Spleen (tissue), 11 donors: Measurements from ENCODE around the gene TMEM218. TPM values are rescaled to one million over a fixed set of nuclear protein-coding genes. Genes with fewer than 3 reads are reported as not detected.
"Not testable (repeated sequence)": the region's sequence is repeated elsewhere in the genome, so short reads cannot be mapped to it uniquely, and the experiment has no call there.

Experiments
- DNase-seq: peaks from one replicate; pipeline ENCODE4 v3.0.0-alpha.2; 2020
- H3K27ac ChIP-seq, 8 donors: fragments of 200-600 bp; sonication (generic) in 7 of 8; 1 replicate in 4 of 8; 2 replicates in 4 of 8; pipeline versions ENCODE4 v1.5.0 to v1.8.0; 2016 to 2021; ENCODE audit warnings: inconsistent platforms in 4 of 8, mild to moderate bottlenecking in 4 of 8, moderate library complexity in 1 of 8
- H3K27me3 ChIP-seq, 7 donors: fragments of 200-600 bp; sonication (generic) in 6 of 7; replicated peaks in 1 of 7; 1 replicate in 4 of 7; 2 replicates in 3 of 7; pipeline versions ENCODE4 v1.5.0 to v1.8.0; 2016 to 2021; ENCODE audit warnings: inconsistent platforms in 3 of 7, mild to moderate bottlenecking in 1 of 7
- H3K36me3 ChIP-seq, 6 donors: fragments of 200-600 bp; sonication (generic) in 5 of 6; 1 replicate in 4 of 6; 2 replicates in 2 of 6; pipeline versions ENCODE4 v1.5.0 to v1.8.0; 2016 to 2021; ENCODE audit warnings: inconsistent platforms in 2 of 6
- H3K4me1 ChIP-seq, 6 donors: fragments of 200-600 bp; sonication (generic) in 5 of 6; 1 replicate in 3 of 6; 2 replicates in 3 of 6; pipeline versions ENCODE4 v1.5.0 to v1.8.0; 2016 to 2021; ENCODE audit warnings: inconsistent platforms in 3 of 6
- H3K4me3 ChIP-seq, 8 donors: fragments of 200-600 bp; sonication (generic) in 7 of 8; 1 replicate in 4 of 8; 2 replicates in 4 of 8; pipeline versions ENCODE4 v1.5.0 to v1.8.0; 2016 to 2021; ENCODE audit warnings: inconsistent platforms in 4 of 8, mild to moderate bottlenecking in 4 of 8, moderate library complexity in 2 of 8
- H3K9me3 ChIP-seq, 8 donors: fragments of 200-600 bp; sonication (generic) in 7 of 8; 1 replicate in 4 of 8; 2 replicates in 4 of 8; pipeline versions ENCODE4 v1.5.0 to v1.8.0; 2016 to 2021; ENCODE audit warnings: inconsistent platforms in 4 of 8
- CTCF ChIP-seq, 11 experiments: fragments of 200-600 bp in 7 of 11; fragments of 450-650 bp in 4 of 11; sonication (generic) in 4 of 11; IDR thresholded peaks in 8 of 11; conservative IDR thresholded peaks in 3 of 11; 1 replicate in 7 of 11; 2 replicates in 4 of 11; pipeline versions ENCODE4 v1.4.0 to v1.8.0; 2016 to 2021; ENCODE audit warnings: antibody characterized with exemption in 11 of 11, inconsistent platforms in 4 of 11, mild to moderate bottlenecking in 1 of 11
- POLR2A ChIP-seq, 3 donors: fragments of 450-650 bp; IDR thresholded peaks; one replicate each; pipeline ENCODE4 v1.5.1; 2017; ENCODE audit warnings: antibody characterized with exemption in 3 of 3, mild to moderate bottlenecking in 1 of 3
- POLR2AphosphoS5 ChIP-seq, 3 donors: sonication (generic); formaldehyde crosslinking; IDR thresholded peaks; one replicate each; pipeline ENCODE4 v1.5.1; 2017; ENCODE audit warnings: antibody characterized with exemption in 3 of 3
- WGBS, 5 donors: extraction: QIAGEN DNeasy Blood & Tissue Kit in 3 of 5; methylation state at CpG; one replicate each; pipeline versions ENCODE4 v1.1.5 to v1.1.7; 2013 to 2018; 5-methylcytosine and 5-hydroxymethylcytosine counted together
- intact Hi-C: fragments of 100-400 bp; cut with DNase I; formaldehyde crosslinking; loops from one replicate; pipeline ENCODE4 v1.15.0; 2023; ENCODE audit warnings: low total_unique reads
- polyA plus RNA-seq, 3 donors: library from polyadenylated mRNA; stranded (reverse); fragments of 200-250 nt; gene quantifications; one replicate each; pipeline ENCODE4 v1.2.1, GENCODE V29; 2013
- total RNA-seq, 7 donors: library from RNA; depleted of rRNA in 3 of 7; stranded (reverse); fragments of >200 nt in 3 of 7; fragmentation: NEBNext Ultra II Directional in 4 of 7; extraction: Animal tissue kit (Norgen Biotek cat#: 25700) in 4 of 7; gene quantifications; one replicate each; pipeline versions ENCODE4 v1.1.0 to v1.2.1, GENCODE V29; 2016 to 2021
- donor health status: healthy with polysubstance abuse.
- donor health status: DM: no; HTN: no; CAD: no; lungs with moderate emphysema.
- donor health status: DM: no; HTN: no; CAD: no.
- donor health status: Bipolar disorder and iron deficiency.
- donor health status: healthy.
- donor health status: DM: no; HTN: no; CAD: no.
- donor health status: DM: yes; HTN: yes; CAD: no.

The TMEM218 gene
- total and polyA plus RNA-seq, 10 donors = 12.0 to 34.7 (median 20.7) TPM

GRCh38 chr11:125091877-125092664 is 19.4 kb downstream of the TMEM218 start:
- Histone ChIP-seq H3K27me3 (no peaks in the 10 kb centered on the region), H3K9me3 (no peaks in the 10 kb centered on the region), H3K4me1 (peaks cover 0 to 15% (median 10%) of the 10 kb centered on the region in 6 donors), H3K36me3 (peaks cover 0 to 60% (median 5%) of the 10 kb centered on the region in 6 donors), H3K27ac (peak overlapping the region in 2 of 8 donors; percentile 26 to 45), H3K4me3 (no peak overlapping the region)
- no peak for TF ChIP-seq POLR2AphosphoS5 (IDR thresholded peaks at IDR 0.05)
- no peak for TF ChIP-seq CTCF (IDR thresholded peaks at IDR 0.05 in 8 of 11, conservative IDR thresholded peaks at IDR 0.05 in 3 of 11)
- no peak for TF ChIP-seq POLR2A (IDR thresholded peaks at IDR 0.05)
- 83 to 89% (median 84%) methylated on average over 6 of the region's 6 CpGs for WGBS, 5 donors
- peak; percentile 47 for DNase-seq
- intact Hi-C loops = loop anchor here (10.0 kb wide), 2 partner anchors 53 to 253 kb away; no protein-coding TSS in a partner anchor

GRCh38 chr11:125091247-125091876 is 20.1 kb downstream of the TMEM218 start:
- Histone ChIP-seq H3K4me3 (no peak overlapping the region), H3K27me3 (no peaks in the 10 kb centered on the region), H3K4me1 (peaks cover 0 to 15% (median 10%) of the 10 kb centered on the region in 6 donors), H3K9me3 (no peaks in the 10 kb centered on the region), H3K36me3 (peaks cover 0 to 60% (median 3%) of the 10 kb centered on the region in 6 donors), H3K27ac (peak overlapping the region in 3 of 8 donors; percentile 21 to 45 (median 26))
- no peak for TF ChIP-seq POLR2A (IDR thresholded peaks at IDR 0.05)
- TF ChIP-seq POLR2AphosphoS5 (IDR thresholded peaks at IDR 0.05) = peak in 1 of 3 donors; percentile 3
- TF ChIP-seq CTCF (IDR thresholded peaks at IDR 0.05 in 8 of 11, conservative IDR thresholded peaks at IDR 0.05 in 3 of 11) = peak; percentile 27 to 77 (median 59)
- peak; percentile 41 for DNase-seq
- 49 to 60% (median 57%) methylated on average over 5 of the region's 5 CpGs for WGBS, 5 donors
- intact Hi-C loops = loop anchor here (10.0 kb wide), 2 partner anchors 53 to 253 kb away; no protein-coding TSS in a partner anchor

- 83 to 89% (median 85%) methylated on average over 6 of the region's 6 CpGs for WGBS, 5 donors
- no peak for TF ChIP-seq POLR2AphosphoS5 (IDR thresholded peaks at IDR 0.05)
- TF ChIP-seq POLR2A (IDR thresholded peaks at IDR 0.05) = no peak
- no peak for TF ChIP-seq CTCF (IDR thresholded peaks at IDR 0.05 in 8 of 11, conservative IDR thresholded peaks at IDR 0.05 in 3 of 11)
- no peaks in the 10 kb centered on the region for H3K9me3 ChIP-seq
- peak overlapping the region in 1 of 8 donors; percentile 21 for H3K27ac ChIP-seq
- no peaks in the 10 kb centered on the region for H3K27me3 ChIP-seq
- intact Hi-C loops = loop anchor here (10.0 kb wide), 2 partner anchors 54 to 254 kb away; no protein-coding TSS in a partner anchor
- no peak overlapping the region for H3K4me3 ChIP-seq
- peaks cover 0 to 15% (median 10%) of the 10 kb centered on the region in 6 donors for H3K4me1 ChIP-seq
- peak; percentile 64 for DNase-seq
- peaks cover 0 to 58% (median under 1%) of the 10 kb centered on the region in 6 donors for H3K36me3 ChIP-seq
Measured at GRCh38 chr11:125090816-125091215, 20.6 kb downstream of the TMEM218 start.

- not testable (repeated sequence) for DNase-seq, H3K4me3 ChIP-seq, H3K9me3 ChIP-seq, H3K27ac ChIP-seq, H3K27me3 ChIP-seq
- intact Hi-C loops = loop anchor here (10.0 kb wide), 2 partner anchors 55 to 255 kb away; no protein-coding TSS in a partner anchor
- H3K4me1 ChIP-seq = peaks cover 0 to 15% (median 10%) of the 10 kb centered on the region in 6 donors
- H3K36me3 ChIP-seq = peaks cover 0 to 58% (median 0%) of the 10 kb centered on the region in 6 donors
- WGBS, 5 donors = 71 to 86% (median 84%) methylated on average over 9 to 10 of the region's 10 CpGs
Measured at GRCh38 chr11:125090151-125090550, 21.3 kb downstream of the TMEM218 start.

- intact Hi-C loops, H3K27ac ChIP-seq, H3K4me3 ChIP-seq, H3K27me3 ChIP-seq, H3K9me3 ChIP-seq: not testable (repeated sequence)
- WGBS, 5 donors = 92 to 100% (median 95%) methylated on average over 4 to 31 of the region's 31 CpGs
- DNase-seq = peak; percentile 75
- Histone ChIP-seq H3K36me3 (peaks cover 0 to 58% (median 0%) of the 10 kb centered on the region in 6 donors), H3K4me1 (peaks cover 0 to 15% (median 10%) of the 10 kb centered on the region in 6 donors)
Measured at GRCh38 chr11:125089481-125089880, 21.9 kb downstream of the TMEM218 start.
